ENCODE results near the gene NUDT15.

DNA sequence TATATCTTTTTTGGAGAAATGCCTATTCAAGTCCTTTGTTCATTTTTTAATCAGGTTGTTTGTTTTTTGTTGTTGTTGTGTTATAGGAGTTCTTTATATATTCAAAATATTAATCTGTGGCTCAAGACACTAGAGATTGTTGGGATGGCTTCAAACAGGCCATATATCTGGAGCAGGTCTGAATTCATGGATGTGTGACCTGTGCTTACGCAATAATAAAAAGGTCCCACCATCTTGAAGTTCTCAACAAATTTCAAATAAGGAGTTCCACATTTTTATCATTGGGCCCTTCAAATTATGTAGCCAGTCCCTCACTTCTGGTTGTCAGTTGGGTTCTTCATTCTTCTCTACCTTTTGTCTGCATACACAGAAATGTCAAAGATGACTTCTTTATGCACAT is 17.7 kb upstream of the NUDT15 start:
- TF ChIP-seq, protein P1, sequence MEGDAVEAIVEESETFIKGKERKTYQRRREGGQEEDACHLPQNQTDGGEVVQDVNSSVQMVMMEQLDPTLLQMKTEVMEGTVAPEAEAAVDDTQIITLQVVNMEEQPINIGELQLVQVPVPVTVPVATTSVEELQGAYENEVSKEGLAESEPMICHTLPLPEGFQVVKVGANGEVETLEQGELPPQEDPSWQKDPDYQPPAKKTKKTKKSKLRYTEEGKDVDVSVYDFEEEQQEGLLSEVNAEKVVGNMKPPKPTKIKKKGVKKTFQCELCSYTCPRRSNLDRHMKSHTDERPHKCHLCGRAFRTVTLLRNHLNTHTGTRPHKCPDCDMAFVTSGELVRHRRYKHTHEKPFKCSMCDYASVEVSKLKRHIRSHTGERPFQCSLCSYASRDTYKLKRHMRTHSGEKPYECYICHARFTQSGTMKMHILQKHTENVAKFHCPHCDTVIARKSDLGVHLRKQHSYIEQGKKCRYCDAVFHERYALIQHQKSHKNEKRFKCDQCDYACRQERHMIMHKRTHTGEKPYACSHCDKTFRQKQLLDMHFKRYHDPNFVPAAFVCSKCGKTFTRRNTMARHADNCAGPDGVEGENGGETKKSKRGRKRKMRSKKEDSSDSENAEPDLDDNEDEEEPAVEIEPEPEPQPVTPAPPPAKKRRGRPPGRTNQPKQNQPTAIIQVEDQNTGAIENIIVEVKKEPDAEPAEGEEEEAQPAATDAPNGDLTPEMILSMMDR (IDR thresholded peaks at IDR 0.05), result no peak
- TF ChIP-seq JUNB (IDR thresholded peaks at IDR 0.05), result no peak
- no peak for TF ChIP-seq RFX5 (IDR thresholded peaks at IDR 0.05)
- TF ChIP-seq, protein P2, sequence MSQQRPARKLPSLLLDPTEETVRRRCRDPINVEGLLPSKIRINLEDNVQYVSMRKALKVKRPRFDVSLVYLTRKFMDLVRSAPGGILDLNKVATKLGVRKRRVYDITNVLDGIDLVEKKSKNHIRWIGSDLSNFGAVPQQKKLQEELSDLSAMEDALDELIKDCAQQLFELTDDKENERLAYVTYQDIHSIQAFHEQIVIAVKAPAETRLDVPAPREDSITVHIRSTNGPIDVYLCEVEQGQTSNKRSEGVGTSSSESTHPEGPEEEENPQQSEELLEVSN (IDR thresholded peaks at IDR 0.05; ENCODE audit: borderline replicate concordance, low read depth), result no peak
- TF ChIP-seq EP300 (IDR thresholded peaks at IDR 0.05), result no peak
- no peak for TF ChIP-seq BHLHE40 (IDR thresholded peaks at IDR 0.05; ENCODE audit: low read depth, low read length)
- TF ChIP-seq, protein P3, sequence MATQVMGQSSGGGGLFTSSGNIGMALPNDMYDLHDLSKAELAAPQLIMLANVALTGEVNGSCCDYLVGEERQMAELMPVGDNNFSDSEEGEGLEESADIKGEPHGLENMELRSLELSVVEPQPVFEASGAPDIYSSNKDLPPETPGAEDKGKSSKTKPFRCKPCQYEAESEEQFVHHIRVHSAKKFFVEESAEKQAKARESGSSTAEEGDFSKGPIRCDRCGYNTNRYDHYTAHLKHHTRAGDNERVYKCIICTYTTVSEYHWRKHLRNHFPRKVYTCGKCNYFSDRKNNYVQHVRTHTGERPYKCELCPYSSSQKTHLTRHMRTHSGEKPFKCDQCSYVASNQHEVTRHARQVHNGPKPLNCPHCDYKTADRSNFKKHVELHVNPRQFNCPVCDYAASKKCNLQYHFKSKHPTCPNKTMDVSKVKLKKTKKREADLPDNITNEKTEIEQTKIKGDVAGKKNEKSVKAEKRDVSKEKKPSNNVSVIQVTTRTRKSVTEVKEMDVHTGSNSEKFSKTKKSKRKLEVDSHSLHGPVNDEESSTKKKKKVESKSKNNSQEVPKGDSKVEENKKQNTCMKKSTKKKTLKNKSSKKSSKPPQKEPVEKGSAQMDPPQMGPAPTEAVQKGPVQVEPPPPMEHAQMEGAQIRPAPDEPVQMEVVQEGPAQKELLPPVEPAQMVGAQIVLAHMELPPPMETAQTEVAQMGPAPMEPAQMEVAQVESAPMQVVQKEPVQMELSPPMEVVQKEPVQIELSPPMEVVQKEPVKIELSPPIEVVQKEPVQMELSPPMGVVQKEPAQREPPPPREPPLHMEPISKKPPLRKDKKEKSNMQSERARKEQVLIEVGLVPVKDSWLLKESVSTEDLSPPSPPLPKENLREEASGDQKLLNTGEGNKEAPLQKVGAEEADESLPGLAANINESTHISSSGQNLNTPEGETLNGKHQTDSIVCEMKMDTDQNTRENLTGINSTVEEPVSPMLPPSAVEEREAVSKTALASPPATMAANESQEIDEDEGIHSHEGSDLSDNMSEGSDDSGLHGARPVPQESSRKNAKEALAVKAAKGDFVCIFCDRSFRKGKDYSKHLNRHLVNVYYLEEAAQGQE (IDR thresholded peaks at IDR 0.05), result no peak
- no peak for TF ChIP-seq ESRRA (IDR thresholded peaks at IDR 0.05; ENCODE audit: borderline replicate concordance, low read length)
- TF ChIP-seq RAD21 (conservative IDR thresholded peaks at IDR 0.05 in 1 of 2, IDR thresholded peaks at IDR 0.05 in 1 of 2), result no peak
- no peak for TF ChIP-seq CHD4 (IDR thresholded peaks at IDR 0.05; ENCODE audit: borderline replicate concordance)

All from A549 (cell line).